Suprapubic skin (tissue), 3 donors: ENCODE results near the gene ALDH1A1.

ENCODE experiments used
- POLR2AphosphoS5 ChIP-seq, 3 donors: sonication (generic); formaldehyde crosslinking; IDR thresholded peaks; one replicate each; pipeline ENCODE4 v1.6.1; 2017; ENCODE audit warnings: antibody characterized with exemption in 3 of 3
- TF ChIP-seq, protein P1 (sequence below), 2 donors: fragments of 200-600 bp in 1 of 2; fragments of 450-650 bp in 1 of 2; sonication (generic) in 1 of 2; IDR thresholded peaks; one replicate each; pipeline ENCODE4 v1.5.1; 2016 to 2019; ENCODE audit warnings: antibody characterized with exemption in 2 of 2, mild to moderate bottlenecking in 1 of 2, moderate library complexity in 1 of 2

DNA sequence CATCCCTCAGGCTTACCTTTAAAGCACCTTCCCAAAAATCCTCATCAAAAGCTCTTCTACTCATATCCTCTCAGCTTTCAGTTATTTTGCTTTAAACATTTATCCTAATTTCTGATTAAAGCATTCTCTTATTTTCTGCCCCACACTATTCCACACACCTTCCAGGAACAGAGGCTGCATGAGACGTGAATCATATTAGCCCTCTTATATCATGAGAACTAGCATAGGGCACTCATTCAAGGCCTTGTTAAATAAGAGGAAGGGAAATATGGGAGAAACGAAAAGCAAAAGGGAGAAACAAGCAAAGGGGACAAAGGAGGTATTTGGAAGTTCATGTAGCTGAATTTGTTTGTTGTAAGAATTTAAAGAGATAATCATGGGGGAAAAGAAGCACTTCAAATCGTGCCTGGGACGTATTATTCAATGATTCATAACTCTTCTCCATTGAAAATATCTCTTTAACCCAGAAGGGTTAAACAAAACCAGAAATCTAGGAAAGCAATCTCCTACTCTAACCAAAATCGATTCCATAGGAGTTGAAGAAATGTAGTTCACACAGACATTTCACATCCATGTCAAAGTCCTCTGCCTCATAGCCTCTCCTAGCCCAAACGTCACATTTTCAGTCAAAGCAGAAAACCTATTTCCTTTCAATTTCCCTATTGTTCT is 4.1 kb downstream of the ALDH1A1 start:
- TF ChIP-seq, protein P1, sequence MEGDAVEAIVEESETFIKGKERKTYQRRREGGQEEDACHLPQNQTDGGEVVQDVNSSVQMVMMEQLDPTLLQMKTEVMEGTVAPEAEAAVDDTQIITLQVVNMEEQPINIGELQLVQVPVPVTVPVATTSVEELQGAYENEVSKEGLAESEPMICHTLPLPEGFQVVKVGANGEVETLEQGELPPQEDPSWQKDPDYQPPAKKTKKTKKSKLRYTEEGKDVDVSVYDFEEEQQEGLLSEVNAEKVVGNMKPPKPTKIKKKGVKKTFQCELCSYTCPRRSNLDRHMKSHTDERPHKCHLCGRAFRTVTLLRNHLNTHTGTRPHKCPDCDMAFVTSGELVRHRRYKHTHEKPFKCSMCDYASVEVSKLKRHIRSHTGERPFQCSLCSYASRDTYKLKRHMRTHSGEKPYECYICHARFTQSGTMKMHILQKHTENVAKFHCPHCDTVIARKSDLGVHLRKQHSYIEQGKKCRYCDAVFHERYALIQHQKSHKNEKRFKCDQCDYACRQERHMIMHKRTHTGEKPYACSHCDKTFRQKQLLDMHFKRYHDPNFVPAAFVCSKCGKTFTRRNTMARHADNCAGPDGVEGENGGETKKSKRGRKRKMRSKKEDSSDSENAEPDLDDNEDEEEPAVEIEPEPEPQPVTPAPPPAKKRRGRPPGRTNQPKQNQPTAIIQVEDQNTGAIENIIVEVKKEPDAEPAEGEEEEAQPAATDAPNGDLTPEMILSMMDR (IDR thresholded peaks at IDR 0.05): no peak
- no peak for TF ChIP-seq POLR2AphosphoS5 (IDR thresholded peaks at IDR 0.05)
